CD4-positive, alpha-beta T cell treated with Interleukin-6 at 100 ng/mL for 8 hours (primary cell): Measurements from ENCODE around the gene IPP.
"Not testable (repeated sequence)": the region's sequence is repeated elsewhere in the genome, so short reads cannot be mapped to it uniquely, and the experiment has no call there.

Source experiments
- DNase-seq: peaks from one replicate; pipeline ENCODE4 v3.0.0-alpha.2; 2020; ENCODE audit warnings: mixed read lengths, low spot score

The IPP gene

DNA sequence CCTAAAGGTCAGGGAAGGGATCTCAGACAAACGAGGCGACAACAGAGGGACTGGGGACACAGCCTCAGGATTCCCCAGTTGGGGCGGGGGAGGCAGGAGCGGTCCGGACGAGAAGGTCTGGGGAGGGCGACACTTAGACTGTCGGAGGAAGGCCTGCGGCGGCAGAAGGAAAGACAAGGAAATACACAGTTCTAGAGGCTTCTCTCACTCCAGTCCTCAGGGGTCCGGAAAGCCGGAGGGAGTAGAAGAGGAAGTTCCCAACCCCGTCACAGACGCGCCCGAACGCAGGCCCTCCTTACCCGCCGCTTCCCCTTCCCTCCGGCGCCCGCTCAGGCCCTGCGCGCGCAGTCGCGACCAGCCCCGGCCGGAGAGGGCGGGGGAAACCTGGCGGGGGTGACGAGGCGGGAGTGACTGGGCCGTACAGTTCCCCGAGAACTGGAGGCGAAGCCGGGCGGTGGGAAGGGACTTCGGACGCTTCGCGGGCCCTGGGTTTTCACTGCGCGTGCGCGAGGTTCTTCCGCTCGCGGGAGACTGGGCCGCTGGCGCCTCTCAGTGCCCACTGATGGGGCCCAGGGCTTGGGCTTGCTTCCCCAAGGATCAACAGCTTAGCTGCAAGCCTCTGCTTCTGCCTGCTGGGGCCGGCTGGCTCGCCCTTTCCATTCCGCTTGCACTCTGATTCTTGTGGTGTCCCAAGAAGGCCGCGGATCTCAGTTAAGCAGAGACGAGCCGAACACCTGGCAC, at the start of gene IPP:
IPP (minus strand) TSS at position 356 of the 741 bp plus-strand sequence. CDS start 4,242 bp downstream, outside the sequence.
- DNase-seq, result peak; percentile 94

DNA sequence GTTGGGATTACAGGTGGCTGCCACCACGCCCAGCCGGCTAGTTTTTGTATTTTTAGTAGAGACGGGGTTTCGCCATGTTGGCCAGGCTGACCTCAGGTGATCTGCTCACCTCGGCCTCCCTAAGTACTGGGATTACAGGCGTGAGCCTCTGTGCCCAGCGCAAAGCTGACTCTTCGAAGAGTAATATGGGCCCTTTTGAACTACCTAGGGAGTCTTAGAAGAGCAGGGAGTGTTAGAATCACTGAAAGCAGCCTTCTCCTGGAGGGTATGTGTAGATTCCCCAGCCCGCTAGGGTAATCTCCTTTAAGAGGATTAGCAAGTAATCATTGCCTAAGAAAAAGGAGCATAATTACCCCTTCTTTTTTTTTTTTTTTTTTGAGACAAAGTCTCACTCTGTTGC, 46.5 kb upstream of the IPP start:
- DNase-seq, result no peak

- no peak for DNase-seq
Observed at GRCh38 chr1:45796381-45796780, 45.9 kb upstream of the IPP start.

GRCh38 chr1:45793942-45794604, 43.6 kb upstream of the IPP start:
- DNase-seq, result no peak

GRCh38 chr1:45792744-45793143, 42.3 kb upstream of the IPP start:
- no peak for DNase-seq

GRCh38 chr1:45789601-45790000, 39.1 kb upstream of the IPP start:
- no peak for DNase-seq

- no peak for DNase-seq
Observed at GRCh38 chr1:45787905-45788304, 37.5 kb upstream of the IPP start.

GRCh38 chr1:45785583-45785982, 35.1 kb upstream of the IPP start:
- peak; percentile 48 for DNase-seq

DNA sequence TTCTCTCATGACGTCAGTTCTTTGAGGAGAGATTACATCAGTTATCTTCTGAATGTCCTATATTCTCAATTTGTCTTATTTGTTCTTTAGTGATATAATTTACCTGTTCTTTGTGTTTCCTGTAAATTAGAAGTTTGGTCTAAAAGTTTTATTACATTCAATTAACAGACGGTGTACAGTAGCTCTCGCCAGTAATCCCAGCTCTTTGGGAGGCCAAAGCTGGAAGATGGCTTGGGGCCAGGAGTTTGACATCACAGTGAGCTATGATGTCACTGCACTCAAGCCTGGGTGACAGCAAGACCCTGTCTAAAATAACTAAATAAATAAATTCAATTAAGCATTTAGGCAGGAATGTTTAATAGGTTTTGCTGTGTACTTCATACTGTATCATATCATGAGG, 25.3 kb upstream of the IPP start:
- DNase-seq, result no peak

- no peak for DNase-seq
Observed at GRCh38 chr1:45772971-45773370, 22.5 kb upstream of the IPP start.

DNA sequence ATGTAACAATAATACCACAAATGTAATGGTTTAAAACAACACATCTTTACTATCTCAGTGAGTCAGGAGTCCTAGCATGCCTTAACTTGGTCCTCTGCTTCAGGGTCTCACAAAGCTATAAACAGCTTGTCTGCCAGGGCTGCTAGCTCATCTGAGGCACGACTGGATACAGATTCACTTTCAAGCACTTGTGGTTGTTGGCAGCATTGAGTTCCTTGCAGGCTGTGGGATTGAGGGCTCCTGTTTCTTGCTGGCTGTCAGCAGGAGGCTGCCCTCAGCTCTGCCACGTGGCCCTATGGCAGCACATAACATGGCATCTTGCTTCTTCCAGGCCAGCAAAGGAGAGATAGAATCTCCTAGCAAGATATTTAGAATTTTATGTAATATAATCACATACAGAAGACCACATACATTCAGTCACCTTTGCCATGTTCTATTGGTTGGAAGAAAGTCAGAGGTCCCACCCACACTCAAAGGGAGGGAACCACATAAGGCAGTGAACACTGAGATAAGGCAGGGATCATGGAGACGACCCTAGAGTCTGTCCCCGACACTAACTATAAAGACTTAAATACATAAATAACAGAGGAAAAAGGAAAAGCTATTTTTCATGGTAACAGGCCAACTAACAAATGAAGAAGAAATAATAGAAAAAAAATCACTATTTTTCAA, 18.9 kb upstream of the IPP start:
- no peak for DNase-seq

DNA sequence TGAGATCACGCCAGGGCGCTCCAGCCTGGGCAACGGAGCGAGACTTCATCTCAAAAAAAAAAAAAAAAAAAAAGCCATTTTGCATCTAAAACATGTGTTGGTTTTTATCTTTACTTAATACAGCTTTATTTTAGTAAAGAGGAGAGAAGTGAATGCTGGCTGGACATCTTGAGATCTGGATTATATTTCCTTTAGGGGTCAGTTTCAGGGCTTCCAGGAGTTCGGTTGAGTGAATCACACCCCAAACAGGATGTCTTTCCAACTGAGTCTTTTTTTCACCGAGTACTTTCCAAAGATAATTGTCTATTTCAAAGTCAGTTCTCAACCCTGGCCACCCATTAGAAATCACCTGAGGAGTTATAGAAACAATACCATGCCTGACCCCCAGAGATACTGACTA, 16.6 kb upstream of the IPP start:
- DNase-seq, result no peak

DNA sequence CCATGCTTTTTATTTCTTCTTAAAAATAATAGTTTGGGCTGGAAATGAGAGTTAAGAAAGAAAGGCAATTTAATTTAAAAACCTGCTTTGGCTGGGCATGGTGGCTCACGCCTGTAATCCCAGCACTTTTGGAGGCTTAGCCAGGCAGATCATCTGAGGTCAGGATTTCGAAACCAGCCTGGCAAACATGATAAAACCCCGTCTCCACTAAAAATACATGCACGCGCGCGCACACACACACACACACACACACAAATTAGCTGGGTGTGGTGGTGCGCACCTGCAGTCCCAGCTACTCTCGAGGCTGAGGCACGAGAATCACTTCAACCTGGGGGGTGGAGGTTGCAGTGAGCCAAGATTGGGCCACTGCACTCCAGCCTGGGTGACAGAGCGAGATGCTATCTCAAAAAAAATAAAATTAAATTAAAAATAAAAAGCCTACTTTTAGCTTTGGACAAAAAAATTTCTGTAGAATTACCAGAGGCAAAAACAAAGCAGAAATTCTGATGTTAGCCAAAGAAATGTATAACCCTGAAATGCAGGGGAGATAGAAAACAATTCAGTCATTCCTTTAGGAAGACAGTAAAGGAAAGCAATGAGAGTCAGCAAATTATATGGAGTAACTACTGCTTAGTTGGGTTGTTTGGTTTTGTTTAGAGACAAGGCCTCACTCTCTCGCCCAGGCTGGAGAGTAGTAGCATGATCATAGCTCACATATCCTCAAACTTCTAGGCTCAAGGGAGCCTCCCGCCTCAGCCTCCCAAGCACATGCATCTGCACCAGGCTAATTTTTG, 15.7 kb upstream of the IPP start:
- no peak for DNase-seq

DNA sequence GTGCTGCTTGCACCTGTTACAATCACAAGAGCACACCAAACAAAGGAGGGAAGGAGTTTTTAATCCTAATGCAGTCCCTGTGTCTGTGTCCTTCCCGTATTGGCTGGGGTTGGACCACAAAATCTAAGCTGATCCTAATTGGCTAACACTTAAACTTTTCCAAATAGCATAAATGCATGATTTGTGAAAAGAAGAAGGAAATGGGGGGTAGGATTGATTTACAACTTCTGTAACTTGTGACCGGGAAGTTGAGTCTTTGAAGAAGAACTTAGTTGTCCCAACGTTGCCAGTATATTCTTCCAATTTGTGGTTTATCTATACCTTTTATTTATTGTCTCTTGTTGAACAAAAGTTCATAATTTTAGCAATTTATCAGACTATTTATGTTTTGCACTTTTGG, 11.8 kb upstream of the IPP start:
- no peak for DNase-seq

DNA sequence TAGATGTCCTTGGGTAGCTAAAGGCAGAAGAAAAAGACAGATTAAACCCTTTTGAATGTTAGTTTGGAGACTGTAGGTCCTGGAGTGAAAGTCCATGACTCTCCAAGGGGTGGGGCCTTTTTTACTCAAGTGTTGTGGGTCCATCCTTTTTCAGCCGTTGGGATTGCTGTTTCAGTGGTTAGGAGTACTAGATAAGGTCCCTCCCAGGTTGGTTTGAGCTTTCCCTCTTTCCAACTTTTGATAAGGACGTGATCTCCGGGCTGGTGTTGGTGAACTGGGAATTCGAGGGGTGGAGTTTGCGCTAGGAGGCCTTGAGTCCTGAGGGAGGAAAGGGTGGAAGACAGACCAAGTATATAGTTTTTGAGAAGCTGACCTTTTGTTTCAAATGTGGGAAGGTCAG, 5.2 kb upstream of the IPP start:
- no peak for DNase-seq

GRCh38 chr1:45753248-45754037, 3.0 kb upstream of the IPP start:
- no peak for DNase-seq

DNA sequence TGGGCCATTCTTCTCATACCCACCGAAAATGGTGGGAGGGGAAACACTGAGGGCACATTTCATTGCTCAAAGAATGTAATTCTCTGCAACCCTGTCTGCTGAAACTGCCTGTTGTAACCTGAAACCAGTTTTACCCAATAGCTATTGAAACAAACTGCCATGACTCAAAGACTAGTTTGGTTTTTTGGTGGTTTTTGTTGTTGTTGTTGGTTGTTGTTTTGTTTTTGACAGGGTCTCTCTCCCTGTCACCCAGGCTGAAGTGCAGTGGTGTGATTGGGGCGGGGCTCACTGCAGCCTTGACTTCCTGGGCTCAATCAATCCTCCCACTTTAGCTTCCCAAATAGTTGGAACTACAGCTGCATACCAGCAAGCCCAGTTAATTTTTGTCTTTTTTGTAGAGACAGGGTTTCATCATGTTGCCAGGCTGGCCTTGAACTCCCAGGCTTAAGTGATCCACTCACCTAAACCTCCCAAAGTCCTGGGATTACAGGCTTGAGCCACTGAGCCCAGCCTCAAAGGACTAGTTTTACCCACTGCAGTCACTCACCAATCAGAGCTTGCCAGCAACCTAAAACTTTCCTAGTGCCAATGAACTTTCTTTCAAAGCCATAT, 2.1 kb upstream of the IPP start:
- DNase-seq, result no peak

- DNase-seq, result no peak
Observed at GRCh38 chr1:45752014-45752413, 1.6 kb upstream of the IPP start.

DNA sequence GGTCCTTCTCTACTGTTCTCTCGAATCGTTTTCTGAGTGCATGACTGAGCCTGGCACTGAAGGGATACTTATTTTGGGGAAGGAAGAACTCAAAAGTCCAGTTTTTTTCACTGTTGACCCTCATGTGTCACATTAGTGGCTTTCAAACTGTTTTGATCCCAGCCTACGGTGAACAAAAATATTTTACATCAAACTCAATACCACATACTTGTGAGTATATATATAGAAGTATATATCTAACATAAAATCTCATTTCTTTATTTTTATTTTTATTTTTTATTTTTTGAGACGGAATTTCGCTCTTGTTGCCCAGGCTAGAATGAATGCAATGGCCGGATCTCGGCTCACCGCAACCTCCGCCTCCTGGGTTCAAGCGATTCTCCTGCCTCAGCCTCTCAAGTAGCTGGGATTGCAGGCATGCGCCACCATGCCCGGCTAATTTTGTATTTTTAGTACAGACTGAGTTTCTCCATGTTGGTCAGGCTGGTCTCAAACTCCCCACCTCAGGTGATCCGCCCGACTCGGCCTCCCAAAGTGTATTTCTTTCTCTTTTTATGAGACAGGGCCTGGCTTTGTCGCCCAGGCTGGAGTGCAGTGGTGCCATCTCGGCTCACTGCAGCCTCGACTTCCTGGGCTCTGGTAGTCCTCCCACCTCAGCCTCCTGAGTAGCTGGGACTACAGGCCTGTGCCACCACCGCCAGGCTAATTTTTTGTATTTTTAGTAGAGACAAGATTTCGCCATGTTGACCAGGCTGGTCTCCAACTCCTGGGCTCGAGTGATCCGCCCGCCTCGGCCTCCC, 786 bp upstream of the IPP start:
- not testable (repeated sequence) for DNase-seq

DNA sequence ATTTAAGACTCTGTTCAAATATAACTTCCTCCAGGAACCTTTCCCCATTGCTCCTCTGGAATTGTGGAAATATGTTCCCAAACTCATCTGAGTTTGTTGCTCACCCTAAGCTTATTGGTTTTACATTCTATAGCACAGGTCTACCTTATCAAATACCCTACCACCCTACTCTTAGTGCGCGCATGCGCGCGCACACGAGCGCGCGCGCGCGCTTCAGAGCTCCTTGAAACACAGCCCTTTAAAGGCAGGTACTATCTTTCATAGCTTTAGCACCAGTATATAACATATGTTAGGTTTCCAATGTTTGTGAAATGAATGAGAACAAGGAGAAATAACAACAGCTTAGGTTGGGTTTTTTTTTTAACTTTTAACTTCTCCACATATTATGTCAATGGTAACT, 3.5 kb downstream of the IPP start:
- no peak for DNase-seq
